BJ (cell line): Measurements from ENCODE around the gene SLC51B. TPM values are rescaled to one million over a fixed set of nuclear protein-coding genes. Genes with fewer than 3 reads are reported as not detected.

Experiments
- CTCF ChIA-PET: fragments of 350-600 bp; formaldehyde crosslinking; extraction: SDS; loops from one replicate; lab custom pipeline; 2021; ENCODE audit warnings: antibody characterized with exemption, inconsistent platforms; lab: Yijun Ruan, JAX
- POLR2A ChIA-PET: fragments of 300-600 bp; sonication (Branson Sonifier 250); formaldehyde crosslinking; extraction: SDS; loops from one replicate; lab custom pipeline; 2021; ENCODE audit warnings: antibody characterized with exemption; lab: Charles Lee
- DNase-seq: peaks from one replicate; pipeline ENCODE4 v3.0.0-alpha.2; 2011; ENCODE audit warnings: low read depth
- H3K27me3 ChIP-seq: 2 replicates; pipeline ENCODE4 v1.6.0; 2011; ENCODE audit warnings: low read length; ENCODE audit not compliant: control insufficient read depth, insufficient read depth
- H3K36me3 ChIP-seq: 2 replicates; pipeline ENCODE4 v1.5.1; 2011; ENCODE audit warnings: low read length; ENCODE audit not compliant: control insufficient read depth, insufficient read depth
- H3K4me3 ChIP-seq: 2 replicates; pipeline ENCODE4 v1.5.1; 2011; ENCODE audit warnings: low read depth, mild to moderate bottlenecking, control low read depth, low read length
- CTCF ChIP-seq: IDR thresholded peaks from 2 replicates; pipeline ENCODE4 v1.5.1; 2011; ENCODE audit warnings: low read depth, mild to moderate bottlenecking, control low read depth, inconsistent platforms, low read length, moderate library complexity; ENCODE audit not compliant: insufficient read depth
- polyA plus RNA-seq: library from polyadenylated mRNA; depleted of rRNA; stranded (reverse); fragments of >200 nt; gene quantifications from 2 replicates; pipeline ENCODE4 v1.2.3, GENCODE V29; 2011

Gene SLC51B
- polyA plus RNA-seq, 1 experiment: not detected

GRCh38 chr15:65058394-65059368 lies 13.5 kb downstream of the SLC51B start:
- ChIA-PET CTCF (interaction anchor here (0.8 to 10.8 kb wide), 4 partner anchors 15 to 42 kb away, joined by 3 to 301 read pairs (median 24); partner anchors contain the start of gene KBTBD13), POLR2A (no interaction called here)
- Histone ChIP-seq H3K27me3 (peaks cover 12% of the 10 kb centered on the region), H3K36me3 (no peaks in the 10 kb centered on the region), H3K4me3 (no peak overlapping the region)
- no peak for DNase-seq
- no peak for TF ChIP-seq CTCF

- peaks cover 13% of the 10 kb centered on the region for H3K27me3 ChIP-seq
- ChIA-PET CTCF (interaction anchor here (3.5 to 5.8 kb wide), 2 partner anchors 18 to 42 kb away, joined by 13 to 36 read pairs; partner anchors contain the start of gene KBTBD13), POLR2A (no interaction called here)
- no peaks in the 10 kb centered on the region for H3K36me3 ChIP-seq
- TF ChIP-seq CTCF: no peak
- H3K4me3 ChIP-seq: no peak overlapping the region
- DNase-seq: no peak
These were observed 14.2 kb downstream of the SLC51B start for GRCh38 chr15:65059369-65059750.

GRCh38 chr15:65059931-65060596 lies 14.9 kb downstream of the SLC51B start:
- Histone ChIP-seq H3K4me3 (no peak overlapping the region), H3K36me3 (no peaks in the 10 kb centered on the region), H3K27me3 (peaks cover 15% of the 10 kb centered on the region)
- TF ChIP-seq CTCF: no peak
- CTCF ChIA-PET: interaction anchor here (1.3 to 5.8 kb wide), 3 partner anchors 17 to 41 kb away, joined by 3 to 36 read pairs (median 13); partner anchors contain the start of gene KBTBD13
- POLR2A ChIA-PET: no interaction called here
- no peak for DNase-seq

GRCh38 chr15:65060641-65061397 lies 15.6 kb downstream of the SLC51B start:
- no peak for TF ChIP-seq CTCF
- CTCF ChIA-PET: interaction anchor here (1.3 to 5.8 kb wide), 4 partner anchors 16 to 250 kb away, joined by 3 to 36 read pairs (median 9); partner anchors contain the start of gene KBTBD13
- Histone ChIP-seq H3K4me3 (no peak overlapping the region), H3K36me3 (no peaks in the 10 kb centered on the region), H3K27me3 (peaks cover 22% of the 10 kb centered on the region)
- POLR2A ChIA-PET: no interaction called here
- DNase-seq: no peak
